ENCODE data around the gene MMRN1. TPM values are rescaled to one million over a fixed set of nuclear protein-coding genes. Genes with fewer than 3 reads are reported as not detected.

MMRN1 gene
- total RNA-seq (1 to 10 TPM in 7 of 10 donors, under 1 TPM in 3; 0.20 to 3.9 (median 2.3) TPM), polyA plus RNA-seq (1 to 10 TPM in 1 of 2 donors, under 1 TPM in 1; 0.80 to 2.8 TPM)
- long read RNA-seq, donor 1, full-length matches to known transcripts = 1 of 1 reads
- long read RNA-seq, donor 1, partial matches to known transcripts = 0 of 1 reads
- long read RNA-seq, donor 1, other reads (novel, unspliced or antisense) = 0 of 1 reads
- long read RNA-seq, donor 2, full-length matches to known transcripts = 1 of 1 reads
- long read RNA-seq, donor 2, partial matches to known transcripts = 0 of 1 reads
- long read RNA-seq, donor 2, other reads (novel, unspliced or antisense) = 0 of 1 reads
- long read RNA-seq, donor 3 = 0 reads

- intact Hi-C loops (cut with DNase I) = loop anchor here in 4 of 10 donors (5.0 to 10.0 kb wide), 5 partner anchors 240 to 733 kb away; no protein-coding TSS in a partner anchor
- 59 to 65% methylated on average over 11 of the region's 11 CpGs for WGBS, 2 donors
- Histone ChIP-seq H3K36me3 (no peaks in the 10 kb centered on the region), H3K27ac (no peak within 1 kb of the TSS), H3K4me1 (peaks cover 0 to 15% (median 0%) of the 10 kb centered on the region in 9 donors), H3K4me3 (no peak within 1 kb of the TSS), H3K27me3 (peaks cover 0 to 4% (median 0%) of the 10 kb centered on the region in 7 donors), H3K9me3 (no peaks in the 10 kb centered on the region)
- TF ChIP-seq, protein P1, sequence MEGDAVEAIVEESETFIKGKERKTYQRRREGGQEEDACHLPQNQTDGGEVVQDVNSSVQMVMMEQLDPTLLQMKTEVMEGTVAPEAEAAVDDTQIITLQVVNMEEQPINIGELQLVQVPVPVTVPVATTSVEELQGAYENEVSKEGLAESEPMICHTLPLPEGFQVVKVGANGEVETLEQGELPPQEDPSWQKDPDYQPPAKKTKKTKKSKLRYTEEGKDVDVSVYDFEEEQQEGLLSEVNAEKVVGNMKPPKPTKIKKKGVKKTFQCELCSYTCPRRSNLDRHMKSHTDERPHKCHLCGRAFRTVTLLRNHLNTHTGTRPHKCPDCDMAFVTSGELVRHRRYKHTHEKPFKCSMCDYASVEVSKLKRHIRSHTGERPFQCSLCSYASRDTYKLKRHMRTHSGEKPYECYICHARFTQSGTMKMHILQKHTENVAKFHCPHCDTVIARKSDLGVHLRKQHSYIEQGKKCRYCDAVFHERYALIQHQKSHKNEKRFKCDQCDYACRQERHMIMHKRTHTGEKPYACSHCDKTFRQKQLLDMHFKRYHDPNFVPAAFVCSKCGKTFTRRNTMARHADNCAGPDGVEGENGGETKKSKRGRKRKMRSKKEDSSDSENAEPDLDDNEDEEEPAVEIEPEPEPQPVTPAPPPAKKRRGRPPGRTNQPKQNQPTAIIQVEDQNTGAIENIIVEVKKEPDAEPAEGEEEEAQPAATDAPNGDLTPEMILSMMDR (IDR thresholded peaks at IDR 0.05) = no peak
- DNase-seq (no peak), ATAC-seq (no peak)
Measured at GRCh38 chr4:89894649-89895550, at the start of gene MMRN1. Gene MMRN1 (plus strand): TSS chr4:89894854. CDS start chr4:89894972, 118 bp downstream.

GRCh38 chr4:89847571-89848325 is 46.9 kb upstream of the MMRN1 start:
- DNase-seq (no peak), ATAC-seq (peak in 1 of 8 donors; percentile 34)
- no peak overlapping the region for H3K27ac ChIP-seq
- no peaks in the 10 kb centered on the region for H3K27me3 ChIP-seq
- peaks cover 0 to 14% (median 0%) of the 10 kb centered on the region in 9 donors for H3K4me1 ChIP-seq
- peaks cover 0 to 6% (median 0%) of the 10 kb centered on the region in 11 donors for H3K9me3 ChIP-seq
- H3K4me3 ChIP-seq = no peak overlapping the region
- intact Hi-C loops (cut with DNase I) = no loop called here
- WGBS, 2 donors = 95 to 96% methylated on average over 1 of the region's 1 CpG
- no peaks in the 10 kb centered on the region for H3K36me3 ChIP-seq
- TF ChIP-seq, protein P1 (IDR thresholded peaks at IDR 0.05) = no peak

DNA sequence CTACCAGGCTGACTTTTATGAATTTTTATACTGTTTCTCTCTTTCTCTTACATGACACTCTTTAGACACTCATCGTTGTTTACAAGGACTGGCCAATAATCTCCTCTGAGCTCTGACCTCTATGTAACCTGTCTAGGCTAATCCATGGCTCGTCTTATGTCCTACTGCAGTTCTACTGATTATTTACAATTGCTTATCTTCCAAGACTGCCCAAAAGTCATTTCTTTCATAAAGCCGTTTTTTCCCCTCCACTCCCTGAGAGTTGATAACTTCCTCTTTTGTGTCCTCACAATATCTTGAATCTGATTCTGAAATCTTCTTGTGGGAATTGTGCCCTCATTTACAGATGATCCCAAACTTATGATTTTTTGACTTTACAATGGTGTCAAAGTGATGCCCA is 39.4 kb upstream of the MMRN1 start:
- no peak for DNase-seq
- Histone ChIP-seq H3K4me3 (no peak overlapping the region), H3K9me3 (peaks cover 0 to 8% (median 0%) of the 10 kb centered on the region in 11 donors), H3K36me3 (no peaks in the 10 kb centered on the region), H3K27ac (no peak overlapping the region), H3K4me1 (no peaks in the 10 kb centered on the region), H3K27me3 (no peaks in the 10 kb centered on the region)
- ATAC-seq = no peak
- WGBS, 2 donors = 69 to 70% methylated on average over 3 of the region's 3 CpGs
- intact Hi-C loops (cut with DNase I) = no loop called here
- TF ChIP-seq, protein P1 (IDR thresholded peaks at IDR 0.05) = no peak

DNA sequence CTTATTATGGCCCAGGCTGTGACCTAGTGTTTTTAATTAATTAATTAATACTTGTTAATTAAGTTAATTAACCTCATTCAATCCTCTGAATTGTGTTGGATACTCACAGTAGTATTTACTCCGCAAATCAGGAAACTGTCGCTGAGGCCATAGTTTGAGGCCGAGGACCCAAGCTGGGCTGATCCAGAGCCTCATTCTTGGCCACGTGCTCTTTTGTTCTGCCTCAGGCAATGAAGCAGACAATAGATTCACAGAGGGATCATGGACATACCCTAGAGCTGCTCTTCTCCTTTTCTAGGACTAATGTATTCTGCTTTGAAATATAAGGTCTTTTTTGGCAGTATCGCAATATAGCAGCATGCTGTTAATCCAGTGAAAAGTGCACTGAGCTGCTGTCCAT is 33.7 kb upstream of the MMRN1 start:
- no peak overlapping the region for H3K27ac ChIP-seq
- ATAC-seq (no peak), DNase-seq (no peak)
- H3K4me1 ChIP-seq = no peaks in the 10 kb centered on the region
- TF ChIP-seq, protein P1 (IDR thresholded peaks at IDR 0.05) = no peak
- H3K36me3 ChIP-seq = no peaks in the 10 kb centered on the region
- WGBS, 2 donors = 92% methylated on average over 5 of the region's 5 CpGs
- intact Hi-C loops (cut with DNase I) = loop anchor here in 5 of 10 donors (10.0 kb wide), 2 partner anchors 196 to 206 kb away; no protein-coding TSS in a partner anchor
- peaks cover 0 to 4% (median 0%) of the 10 kb centered on the region in 11 donors for H3K9me3 ChIP-seq
- no peak overlapping the region for H3K4me3 ChIP-seq
- no peaks in the 10 kb centered on the region for H3K27me3 ChIP-seq

Data from heart right ventricle (tissue), 16 donors.